Measurements from ENCODE around the gene MPZL1.

DNA sequence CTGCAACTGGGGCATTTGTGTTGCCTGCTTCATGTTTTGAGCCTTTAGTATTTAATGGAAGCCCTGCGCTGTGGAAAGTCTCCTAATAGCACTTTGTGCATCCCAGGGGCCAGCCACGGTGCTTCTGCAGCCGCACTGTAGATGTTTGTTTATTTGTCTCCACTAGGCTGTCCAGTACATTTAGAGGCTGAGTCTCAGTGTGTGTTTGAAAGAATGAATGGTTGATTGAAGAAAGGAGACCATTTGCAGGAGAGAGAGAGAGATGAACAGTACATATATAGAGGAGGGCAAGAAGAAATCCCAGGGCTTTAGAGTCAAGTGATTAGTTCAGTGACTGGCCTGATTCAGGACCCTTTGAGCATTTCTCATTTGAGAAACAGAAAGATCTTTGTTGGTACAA, 33.9 kb downstream of the MPZL1 start:
- no peak for TF ChIP-seq POLR2A (IDR thresholded peaks at IDR 0.05)
- TF ChIP-seq, protein P1, sequence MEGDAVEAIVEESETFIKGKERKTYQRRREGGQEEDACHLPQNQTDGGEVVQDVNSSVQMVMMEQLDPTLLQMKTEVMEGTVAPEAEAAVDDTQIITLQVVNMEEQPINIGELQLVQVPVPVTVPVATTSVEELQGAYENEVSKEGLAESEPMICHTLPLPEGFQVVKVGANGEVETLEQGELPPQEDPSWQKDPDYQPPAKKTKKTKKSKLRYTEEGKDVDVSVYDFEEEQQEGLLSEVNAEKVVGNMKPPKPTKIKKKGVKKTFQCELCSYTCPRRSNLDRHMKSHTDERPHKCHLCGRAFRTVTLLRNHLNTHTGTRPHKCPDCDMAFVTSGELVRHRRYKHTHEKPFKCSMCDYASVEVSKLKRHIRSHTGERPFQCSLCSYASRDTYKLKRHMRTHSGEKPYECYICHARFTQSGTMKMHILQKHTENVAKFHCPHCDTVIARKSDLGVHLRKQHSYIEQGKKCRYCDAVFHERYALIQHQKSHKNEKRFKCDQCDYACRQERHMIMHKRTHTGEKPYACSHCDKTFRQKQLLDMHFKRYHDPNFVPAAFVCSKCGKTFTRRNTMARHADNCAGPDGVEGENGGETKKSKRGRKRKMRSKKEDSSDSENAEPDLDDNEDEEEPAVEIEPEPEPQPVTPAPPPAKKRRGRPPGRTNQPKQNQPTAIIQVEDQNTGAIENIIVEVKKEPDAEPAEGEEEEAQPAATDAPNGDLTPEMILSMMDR (IDR thresholded peaks at IDR 0.05), result no peak

All from vagina (tissue), 2 donors.